Trophoblast cell (in vitro differentiated cells and primary cell): ENCODE results near the gene C1QTNF9B. TPM values are rescaled to one million over a fixed set of nuclear protein-coding genes. Genes with fewer than 3 reads are reported as not detected.
"Not testable (repeated sequence)": the region's sequence is repeated elsewhere in the genome, so short reads cannot be mapped to it uniquely, and the experiment has no call there.

ENCODE experiments used
- DNase-seq, 2 donors: peaks; one replicate each; pipeline ENCODE4 v3.0.0-alpha.2; 2016
- H2AFZ ChIP-seq: 2 replicates; pipeline ENCODE4 v1.6.1; 2013; ENCODE audit warnings: low read length, moderate library complexity, mild to moderate bottlenecking; ENCODE audit not compliant: insufficient read depth, poor library complexity
- H2AK5ac ChIP-seq: 2 replicates; pipeline ENCODE4 v1.6.1; 2013; ENCODE audit warnings: mild to moderate bottlenecking, low read length
- H2BK120ac ChIP-seq: 2 replicates; pipeline ENCODE4 v1.6.1; 2013; ENCODE audit warnings: low read length, mild to moderate bottlenecking, moderate library complexity; ENCODE audit not compliant: insufficient read depth, poor library complexity
- H2BK12ac ChIP-seq: 2 replicates; pipeline ENCODE4 v1.6.1; 2013; ENCODE audit warnings: mild to moderate bottlenecking, low read length, moderate library complexity
- H2BK5ac ChIP-seq: 2 replicates; pipeline ENCODE4 v1.6.1; 2013; ENCODE audit warnings: low read length, low read depth, moderate library complexity, mild to moderate bottlenecking; ENCODE audit not compliant: poor library complexity
- H3K14ac ChIP-seq: 2 replicates; pipeline ENCODE4 v1.6.1; 2013; ENCODE audit warnings: mild to moderate bottlenecking, low read length
- H3K18ac ChIP-seq: 2 replicates; pipeline ENCODE4 v1.6.1; 2013; ENCODE audit warnings: mild to moderate bottlenecking, low read length
- H3K23ac ChIP-seq: 2 replicates; pipeline ENCODE4 v1.6.1; 2013; ENCODE audit warnings: low read length
- H3K27ac ChIP-seq: 2 replicates; pipeline ENCODE4 v1.5.1; 2013; ENCODE audit warnings: low read depth, mild to moderate bottlenecking, inconsistent platforms, low read length, moderate library complexity
- H3K27me3 ChIP-seq: 2 replicates; pipeline ENCODE4 v1.6.1; 2013; ENCODE audit warnings: inconsistent platforms, mild to moderate bottlenecking, low read length, moderate library complexity; ENCODE audit not compliant: insufficient read depth
- H3K36me3 ChIP-seq, 2 experiments: 1 replicate in 1 of 2; 2 replicates in 1 of 2; pipeline ENCODE4 v1.6.1; 2013; ENCODE audit warnings: low read length in 2 of 2, mild to moderate bottlenecking in 2 of 2, moderate library complexity in 1 of 2; ENCODE audit not compliant: insufficient read depth in 2 of 2, control insufficient read depth in 1 of 2
- H3K4ac ChIP-seq: 2 replicates; pipeline ENCODE4 v1.6.1; 2013; ENCODE audit warnings: low read depth, mild to moderate bottlenecking, low read length, moderate library complexity
- H3K4me1 ChIP-seq, 2 experiments: 1 replicate in 1 of 2; 2 replicates in 1 of 2; pipeline ENCODE4 v1.6.1; 2013; ENCODE audit warnings: low read length in 2 of 2, mild to moderate bottlenecking in 2 of 2, moderate library complexity in 1 of 2; ENCODE audit not compliant: insufficient read depth in 2 of 2, control insufficient read depth in 1 of 2
- H3K4me2 ChIP-seq: 2 replicates; pipeline ENCODE4 v1.6.1; 2013; ENCODE audit warnings: inconsistent platforms, mild to moderate bottlenecking, low read length, moderate library complexity
- H3K4me3 ChIP-seq: 2 replicates; pipeline ENCODE4 v1.5.1; 2013; ENCODE audit warnings: mild to moderate bottlenecking, low read depth, low read length, inconsistent platforms
- H3K79me1 ChIP-seq: one replicate; pipeline ENCODE4 v1.6.1; 2013; ENCODE audit warnings: low read length
- H3K79me2 ChIP-seq: 2 replicates; pipeline ENCODE4 v1.6.1; 2013; ENCODE audit warnings: low read length, mild to moderate bottlenecking; ENCODE audit not compliant: control insufficient read depth, insufficient read depth, poor library complexity
- H3K9ac ChIP-seq: 2 replicates; pipeline ENCODE4 v1.6.1; 2013; ENCODE audit warnings: mild to moderate bottlenecking, low read length
- H3K9me3 ChIP-seq: 2 replicates; pipeline ENCODE4 v1.6.1; 2013; ENCODE audit warnings: low read depth, mild to moderate bottlenecking, control low read depth, inconsistent platforms, low read length; ENCODE audit not compliant: insufficient read depth
- H4K12ac ChIP-seq: 2 replicates; pipeline ENCODE4 v1.6.1; 2013; ENCODE audit warnings: low read depth, mild to moderate bottlenecking, low read length, moderate library complexity
- H4K8ac ChIP-seq: 2 replicates; pipeline ENCODE4 v1.6.1; 2013; ENCODE audit warnings: low read depth, mild to moderate bottlenecking, low read length, moderate library complexity
- H4K91ac ChIP-seq: one replicate; pipeline ENCODE4 v1.6.1; 2013; ENCODE audit warnings: low read depth, mild to moderate bottlenecking, low read length, moderate library complexity
- WGBS: extraction: QIAGEN DNeasy Blood & Tissue Kit; methylation state at CpG from one replicate; pipeline ENCODE4 v1.1.7; 2013; ENCODE audit warnings: missing lambda C conversion rate; ENCODE audit not compliant: insufficient read length, insufficient coverage; ENCODE audit errors: extremely low coverage; 5-methylcytosine and 5-hydroxymethylcytosine counted together
- polyA plus RNA-seq: library from polyadenylated mRNA; stranded (reverse); fragments of 200-250 nt; gene quantifications from 2 replicates; pipeline ENCODE4 v1.2.3, GENCODE V29; 2013

Gene C1QTNF9B
- not detected in 2 replicates for polyA plus RNA-seq

- H2AFZ ChIP-seq, H2AK5ac ChIP-seq, H3K14ac ChIP-seq, H2BK12ac ChIP-seq, H3K79me2 ChIP-seq, H3K27me3 ChIP-seq, H3K4me1 ChIP-seq, H3K9me3 ChIP-seq, H3K4ac ChIP-seq, DNase-seq, H3K79me1 ChIP-seq, H3K23ac ChIP-seq, H4K12ac ChIP-seq, H4K91ac ChIP-seq, H4K8ac ChIP-seq, H3K27ac ChIP-seq, H3K4me3 ChIP-seq, H2BK120ac ChIP-seq, H3K9ac ChIP-seq, H3K36me3 ChIP-seq, H3K4me2 ChIP-seq, H2BK5ac ChIP-seq, H3K18ac ChIP-seq: not testable (repeated sequence)
- WGBS = no CpG with 5 or more reads among the region's 3 CpGs
Observed at GRCh38 chr13:23897452-23897919, at the start of gene C1QTNF9B. C1QTNF9B (minus strand) TSS chr13:23897502.

DNA sequence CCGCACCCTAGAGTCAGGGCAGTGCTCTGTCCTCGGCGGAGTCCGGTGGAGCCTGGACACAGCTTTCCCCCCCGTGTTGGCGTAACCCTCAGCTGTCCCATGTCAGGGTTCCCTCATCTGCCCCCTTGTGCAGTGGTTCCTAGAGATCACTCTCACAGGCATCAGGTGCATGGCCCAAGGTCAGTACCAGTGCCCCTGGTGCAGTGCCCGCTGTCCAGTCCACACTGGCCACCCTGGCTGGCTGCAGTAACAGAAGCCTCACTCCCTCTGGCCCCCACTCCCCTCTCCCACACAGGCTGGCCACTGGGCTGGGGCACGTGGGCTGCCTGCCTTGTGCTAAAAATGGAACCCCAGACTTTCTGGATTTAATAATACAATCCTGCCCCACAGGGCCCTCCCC lies 49.6 kb upstream of the C1QTNF9B start:
- Histone ChIP-seq H4K12ac (no peak overlapping the region), H3K36me3 (no peaks in the 10 kb centered on the region), H3K14ac (no peak overlapping the region), H3K23ac (no peak overlapping the region), H3K4me1 (no peaks in the 10 kb centered on the region), H4K91ac (no peak overlapping the region), H4K8ac (no peak overlapping the region), H3K4me2 (no peak overlapping the region), H3K9ac (no peak overlapping the region), H3K4me3 (no peak overlapping the region), H3K18ac (no peak overlapping the region), H2BK12ac (no peak overlapping the region), H3K27ac (no peak overlapping the region), H3K4ac (no peak overlapping the region), H3K79me1 (no peaks in the 10 kb centered on the region), H2BK120ac (no peak overlapping the region), H3K27me3 (no peaks in the 10 kb centered on the region), H2BK5ac (no peak overlapping the region), H2AFZ (no peak overlapping the region), H3K9me3 (no peaks in the 10 kb centered on the region), H3K79me2 (no peaks in the 10 kb centered on the region), H2AK5ac (no peak overlapping the region)
- WGBS = no CpG with 5 or more reads among the region's 8 CpGs
- no peak for DNase-seq

DNA sequence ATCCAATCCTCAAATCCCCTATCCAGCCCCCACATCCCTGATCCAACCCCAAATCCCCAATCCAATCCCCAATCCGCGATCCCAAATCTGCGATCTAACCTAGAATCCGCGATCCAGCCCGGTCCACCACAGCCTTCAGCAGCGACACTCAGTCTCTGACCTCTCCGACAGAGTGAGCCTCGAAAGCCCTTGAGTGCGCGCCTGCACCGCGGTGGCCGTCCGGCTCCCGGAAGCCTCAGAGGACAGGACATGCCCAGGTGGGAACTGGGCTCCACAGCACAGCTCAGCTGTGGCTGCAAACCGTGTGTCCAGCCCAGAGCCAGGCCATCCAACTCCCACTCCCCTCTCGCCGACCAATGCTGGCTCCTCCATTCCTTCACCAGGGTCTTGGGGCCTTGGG lies 48.8 kb upstream of the C1QTNF9B start:
- Histone ChIP-seq H2BK12ac (no peak overlapping the region), H2BK5ac (no peak overlapping the region), H3K36me3 (no peaks in the 10 kb centered on the region), H3K4me1 (no peaks in the 10 kb centered on the region), H2AK5ac (no peak overlapping the region), H3K23ac (no peak overlapping the region), H3K18ac (no peak overlapping the region), H3K27me3 (no peaks in the 10 kb centered on the region), H3K79me2 (no peaks in the 10 kb centered on the region), H3K14ac (no peak overlapping the region), H2AFZ (no peak overlapping the region), H3K4ac (no peak overlapping the region), H3K9me3 (no peaks in the 10 kb centered on the region), H4K8ac (no peak overlapping the region), H4K91ac (no peak overlapping the region), H3K9ac (no peak overlapping the region), H4K12ac (no peak overlapping the region), H3K4me3 (no peak overlapping the region), H3K79me1 (no peaks in the 10 kb centered on the region), H3K27ac (no peak overlapping the region), H2BK120ac (no peak overlapping the region), H3K4me2 (no peak overlapping the region)
- WGBS = 100% methylated on average over 3 of the region's 19 CpGs
- no peak for DNase-seq

- no peak overlapping the region for H3K4ac ChIP-seq
- no peaks in the 10 kb centered on the region for H3K9me3 ChIP-seq
- no peaks in the 10 kb centered on the region for H3K36me3 ChIP-seq
- no peaks in the 10 kb centered on the region for H3K4me1 ChIP-seq
- H2BK12ac ChIP-seq = no peak overlapping the region
- no peaks in the 10 kb centered on the region for H3K79me1 ChIP-seq
- no peaks in the 10 kb centered on the region for H3K79me2 ChIP-seq
- no peak overlapping the region for H3K18ac ChIP-seq
- H2BK120ac ChIP-seq = no peak overlapping the region
- WGBS = no CpG with 5 or more reads among the region's 28 CpGs
- no peak for DNase-seq
- no peak overlapping the region for H3K23ac ChIP-seq
- no peak overlapping the region for H3K9ac ChIP-seq
- H2BK5ac ChIP-seq = no peak overlapping the region
- H3K4me3 ChIP-seq = no peak overlapping the region
- H2AK5ac ChIP-seq = no peak overlapping the region
- no peak overlapping the region for H4K8ac ChIP-seq
- no peaks in the 10 kb centered on the region for H3K27me3 ChIP-seq
- no peak overlapping the region for H3K27ac ChIP-seq
- H3K4me2 ChIP-seq = no peak overlapping the region
- H4K12ac ChIP-seq = no peak overlapping the region
- H4K91ac ChIP-seq = no peak overlapping the region
- no peak overlapping the region for H3K14ac ChIP-seq
- no peak overlapping the region for H2AFZ ChIP-seq
Observed at GRCh38 chr13:23945612-23946011, 48.3 kb upstream of the C1QTNF9B start.
